Skin epidermis (tissue), 12 donors: ENCODE data around the gene FCGR3A.
"Not testable (repeated sequence)": the region's sequence is repeated elsewhere in the genome, so short reads cannot be mapped to it uniquely, and the experiment has no call there.

ENCODE experiments used
- H3K27ac ChIP-seq, 21 experiments: fragments of 200-600 bp; sonication (generic) in 11 of 21; one replicate each; pipeline ENCODE4 v1.5.0; 2020; ENCODE audit warnings: mild to moderate bottlenecking in 3 of 21, inconsistent platforms in 2 of 21, moderate library complexity in 2 of 21
- H3K4me3 ChIP-seq, 7 experiments: fragments of 200-600 bp; sonication (generic) in 2 of 7; one replicate each; pipeline ENCODE4 v1.5.0; 2020; ENCODE audit warnings: inconsistent platforms in 2 of 7, mild to moderate bottlenecking in 2 of 7, moderate library complexity in 1 of 7

Gene FCGR3A

GRCh38 chr1:161532644-161533567, 16.7 kb downstream of the FCGR3A start:
- H3K4me3 ChIP-seq: not testable (repeated sequence)
- peak overlapping the region in 16 of 21 experiments; percentile 9 to 85 (median 54) for H3K27ac ChIP-seq

- Histone ChIP-seq H3K4me3 (peak overlapping the region in 1 of 7 experiments; percentile 67), H3K27ac (peak overlapping the region in 16 of 21 experiments; percentile 9 to 85 (median 54))
These were observed 17.5 kb downstream of the FCGR3A start for GRCh38 chr1:161531986-161532643.

DNA sequence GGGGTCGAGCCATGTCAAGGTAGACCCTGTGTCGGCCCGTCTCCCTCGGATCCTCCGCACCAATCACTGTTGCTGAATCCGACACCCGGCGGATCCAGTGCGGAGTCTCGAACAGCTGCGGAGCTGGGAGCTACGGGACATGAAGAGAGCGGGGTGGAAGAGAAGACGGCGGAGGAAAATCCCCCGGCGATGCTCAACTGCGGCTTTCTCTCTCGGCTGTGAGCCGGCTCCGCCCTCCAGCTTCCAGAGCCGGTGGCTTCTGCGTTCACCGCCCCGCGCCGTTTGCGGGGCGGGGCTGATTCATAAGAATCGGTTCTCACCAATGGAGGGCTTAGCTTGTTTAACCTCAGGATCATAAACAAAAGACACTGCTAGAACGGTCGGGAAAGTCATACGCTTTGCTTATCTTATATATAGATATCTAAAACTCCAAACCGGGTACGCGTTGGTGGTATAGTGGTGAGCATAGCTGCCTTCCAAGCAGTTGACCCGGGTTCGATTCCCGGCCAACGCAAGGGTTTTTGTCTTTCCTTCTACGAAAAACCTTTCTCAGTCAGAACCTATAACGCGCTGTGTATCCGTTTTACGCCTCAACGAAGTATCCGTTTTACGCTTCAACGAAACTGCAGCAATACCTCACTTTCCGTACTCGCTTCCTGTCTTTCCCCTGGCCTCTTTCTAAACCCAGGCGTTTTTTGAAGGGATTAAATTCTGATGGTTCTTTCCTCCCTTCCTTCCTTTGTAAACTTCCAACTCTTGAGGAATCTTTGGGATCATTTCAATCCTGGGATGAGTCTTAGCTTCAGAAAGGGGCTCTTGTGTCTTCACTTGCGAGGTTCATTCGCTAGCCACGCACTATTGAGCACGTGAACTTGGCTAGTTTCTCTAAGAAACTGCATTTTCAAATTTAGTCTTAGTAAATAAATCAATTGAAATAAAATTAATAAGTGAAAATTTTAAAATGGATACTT, 18.7 kb downstream of the FCGR3A start:
- Histone ChIP-seq H3K27ac (peak overlapping the region; percentile 4 to 93 (median 81)), H3K4me3 (peak overlapping the region; percentile 49 to 67 (median 54))

DNA sequence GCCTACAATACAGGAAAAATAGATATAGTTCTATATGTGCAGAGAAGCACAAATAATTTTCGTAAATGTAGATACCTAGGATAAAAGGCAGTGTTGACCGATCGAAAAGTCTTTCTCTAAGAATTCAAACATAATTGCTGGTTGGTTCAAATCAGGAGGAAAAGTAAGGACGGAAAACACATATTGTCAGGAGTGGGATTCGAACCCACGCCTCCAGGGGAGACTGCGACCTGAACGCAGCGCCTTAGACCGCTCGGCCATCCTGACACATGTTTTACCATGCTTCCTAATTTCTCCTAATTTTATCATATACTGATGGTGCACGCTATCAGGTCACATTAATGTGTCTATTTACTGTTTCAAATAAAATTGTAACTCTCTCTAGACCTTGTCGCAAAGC, 19.5 kb downstream of the FCGR3A start:
- peak overlapping the region; percentile 49 to 67 (median 54) for H3K4me3 ChIP-seq
- H3K27ac ChIP-seq: peak overlapping the region in 17 of 21 experiments; percentile 15 to 93 (median 81)

GRCh38 chr1:161529463-161530104, 20.0 kb downstream of the FCGR3A start:
- Histone ChIP-seq H3K27ac (peak overlapping the region in 11 of 21 experiments; percentile 17 to 93 (median 81)), H3K4me3 (peak overlapping the region in 5 of 7 experiments; percentile 51 to 67 (median 60))

DNA sequence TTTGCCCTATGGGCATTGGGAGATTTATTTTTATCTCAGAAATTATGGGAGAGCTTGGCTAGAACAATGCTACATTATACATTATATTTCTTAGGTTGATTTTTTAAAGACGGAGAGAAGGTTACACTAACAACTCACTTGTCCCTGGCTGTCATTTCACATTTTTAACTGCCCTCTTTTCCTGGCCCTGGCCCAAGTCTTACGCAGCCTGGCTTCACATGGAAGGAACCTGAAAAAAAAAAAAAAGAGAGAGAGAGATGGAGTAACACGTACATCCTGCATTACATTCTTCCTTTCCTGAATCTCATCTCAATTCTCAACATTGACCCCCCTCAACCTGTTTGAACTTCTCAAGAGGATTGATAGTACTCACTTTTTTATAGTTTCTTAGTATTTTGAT, 21.1 kb downstream of the FCGR3A start:
- not testable (repeated sequence) for H3K27ac ChIP-seq, H3K4me3 ChIP-seq

- H3K4me3 ChIP-seq, H3K27ac ChIP-seq: not testable (repeated sequence)
These were observed 23.7 kb downstream of the FCGR3A start for GRCh38 chr1:161525918-161526317.

GRCh38 chr1:161525321-161525720, 24.3 kb downstream of the FCGR3A start:
- H3K4me3 ChIP-seq: peak overlapping the region in 6 of 7 experiments; percentile 51 to 80 (median 64)
- H3K27ac ChIP-seq: peak overlapping the region in 9 of 21 experiments; percentile 9 to 55 (median 43)

DNA sequence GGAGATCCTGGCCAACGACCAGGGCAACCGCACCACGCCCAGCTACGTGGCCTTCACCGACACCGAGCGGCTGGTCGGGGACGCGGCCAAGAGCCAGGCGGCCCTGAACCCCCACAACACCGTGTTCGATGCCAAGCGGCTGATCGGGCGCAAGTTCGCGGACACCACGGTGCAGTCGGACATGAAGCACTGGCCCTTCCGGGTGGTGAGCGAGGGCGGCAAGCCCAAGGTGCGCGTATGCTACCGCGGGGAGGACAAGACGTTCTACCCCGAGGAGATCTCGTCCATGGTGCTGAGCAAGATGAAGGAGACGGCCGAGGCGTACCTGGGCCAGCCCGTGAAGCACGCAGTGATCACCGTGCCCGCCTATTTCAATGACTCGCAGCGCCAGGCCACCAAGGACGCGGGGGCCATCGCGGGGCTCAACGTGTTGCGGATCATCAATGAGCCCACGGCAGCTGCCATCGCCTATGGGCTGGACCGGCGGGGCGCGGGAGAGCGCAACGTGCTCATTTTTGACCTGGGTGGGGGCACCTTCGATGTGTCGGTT, 24.8 kb downstream of the FCGR3A start:
- Histone ChIP-seq H3K27ac (peak overlapping the region in 12 of 21 experiments; percentile 38 to 89 (median 50)), H3K4me3 (peak overlapping the region; percentile 42 to 80 (median 61))

DNA sequence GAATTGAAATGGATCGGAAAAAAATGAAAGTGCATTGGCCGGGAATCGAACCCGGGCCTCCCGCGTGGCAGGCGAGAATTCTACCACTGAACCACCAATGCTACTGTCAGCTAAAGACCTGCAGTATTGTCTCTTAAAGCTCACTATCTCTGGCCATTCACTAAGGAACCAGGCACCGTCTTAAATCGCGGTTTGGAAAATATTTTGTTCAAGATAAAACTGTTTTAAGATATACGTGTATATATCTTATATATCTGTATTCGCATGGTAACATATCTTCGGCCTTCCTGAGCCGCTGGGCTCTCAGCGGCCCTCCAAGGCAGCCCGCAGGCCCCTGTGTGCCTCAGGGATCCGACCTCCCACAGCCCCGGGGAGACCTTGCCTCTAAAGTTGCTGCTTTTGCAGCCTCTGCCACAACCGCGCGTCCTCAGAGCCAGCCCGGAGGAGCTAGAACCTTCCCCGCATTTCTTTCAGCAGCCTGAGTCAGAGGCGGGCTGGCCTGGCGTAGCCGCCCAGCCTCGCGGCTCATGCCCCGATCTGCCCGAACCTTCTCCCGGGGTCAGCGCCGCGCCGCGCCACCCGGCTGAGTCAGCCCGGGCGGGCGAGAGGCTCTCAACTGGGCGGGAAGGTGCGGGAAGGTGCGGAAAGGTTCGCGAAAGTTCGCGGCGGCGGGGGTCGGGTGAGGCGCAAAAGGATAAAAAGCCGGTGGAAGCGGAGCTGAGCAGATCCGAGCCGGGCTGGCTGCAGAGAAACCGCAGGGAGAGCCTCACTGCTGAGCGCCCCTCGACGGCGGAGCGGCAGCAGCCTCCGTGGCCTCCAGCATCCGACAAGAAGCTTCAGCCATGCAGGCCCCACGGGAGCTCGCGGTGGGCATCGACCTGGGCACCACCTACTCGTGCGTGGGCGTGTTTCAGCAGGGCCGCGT, 25.5 kb downstream of the FCGR3A start, which contains the start of gene HSPA6:
Gene HSPA6 (plus strand): TSS at position 724 of the 925 bp plus-strand sequence. CDS start 119 bp downstream, at position 843.
- H3K4me3 ChIP-seq: peak within 1 kb of the TSS; percentile 42 to 80 (median 61)

GRCh38 chr1:161523041-161523816, 26.4 kb downstream of the FCGR3A start:
- Histone ChIP-seq H3K4me3 (peak overlapping the region in 5 of 7 experiments; percentile 42 to 67 (median 54)), H3K27ac (peak overlapping the region in 9 of 21 experiments; percentile 62 to 94 (median 80))

More for the DNA sequence above, 25.5 kb downstream of the FCGR3A start, which contains the start of gene HSPA6:
- H3K27ac ChIP-seq: peak within 1 kb of the TSS; percentile 8 to 95 (median 83)

DNA sequence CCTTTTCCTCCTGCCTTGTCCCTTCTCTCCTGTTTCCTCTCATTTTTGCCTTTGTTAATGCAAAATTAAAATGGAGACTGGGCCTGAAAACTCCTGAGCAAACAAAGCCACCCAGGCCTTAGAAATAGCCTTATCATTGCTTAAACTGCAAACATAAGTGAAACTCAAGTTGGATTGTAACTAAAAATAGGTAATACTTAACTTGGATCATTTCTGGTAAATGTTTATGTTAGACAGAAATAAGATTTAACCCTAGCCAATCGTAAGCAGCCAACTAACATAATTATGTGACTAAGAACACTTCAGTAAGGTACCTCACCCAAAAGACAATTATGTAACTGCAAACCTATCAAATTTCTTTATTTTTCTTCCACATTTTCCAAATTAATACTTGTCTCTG, 35.7 kb downstream of the FCGR3A start:
- H3K27ac ChIP-seq: peak overlapping the region in 4 of 21 experiments; percentile 1 to 62 (median 53)
- not testable (repeated sequence) for H3K4me3 ChIP-seq

DNA sequence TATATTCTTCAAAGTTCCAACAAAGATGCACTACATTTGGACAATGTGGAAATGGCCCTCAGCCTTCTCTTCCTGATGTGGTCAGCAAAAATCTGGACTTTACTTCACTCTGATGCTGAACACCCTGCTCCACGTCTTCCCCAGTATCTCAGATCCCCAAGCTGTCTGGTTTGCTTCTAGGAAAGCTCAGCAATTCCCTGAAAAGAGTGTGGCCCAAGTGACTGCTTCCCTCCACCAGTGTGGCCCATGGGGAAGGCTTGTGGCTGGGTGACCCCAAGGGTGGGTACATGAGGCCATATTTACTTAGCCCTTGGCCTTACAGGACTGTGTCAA, 36.2 kb downstream of the FCGR3A start:
- H3K4me3 ChIP-seq: not testable (repeated sequence)
- peak overlapping the region in 4 of 21 experiments; percentile 1 to 62 (median 53) for H3K27ac ChIP-seq

DNA sequence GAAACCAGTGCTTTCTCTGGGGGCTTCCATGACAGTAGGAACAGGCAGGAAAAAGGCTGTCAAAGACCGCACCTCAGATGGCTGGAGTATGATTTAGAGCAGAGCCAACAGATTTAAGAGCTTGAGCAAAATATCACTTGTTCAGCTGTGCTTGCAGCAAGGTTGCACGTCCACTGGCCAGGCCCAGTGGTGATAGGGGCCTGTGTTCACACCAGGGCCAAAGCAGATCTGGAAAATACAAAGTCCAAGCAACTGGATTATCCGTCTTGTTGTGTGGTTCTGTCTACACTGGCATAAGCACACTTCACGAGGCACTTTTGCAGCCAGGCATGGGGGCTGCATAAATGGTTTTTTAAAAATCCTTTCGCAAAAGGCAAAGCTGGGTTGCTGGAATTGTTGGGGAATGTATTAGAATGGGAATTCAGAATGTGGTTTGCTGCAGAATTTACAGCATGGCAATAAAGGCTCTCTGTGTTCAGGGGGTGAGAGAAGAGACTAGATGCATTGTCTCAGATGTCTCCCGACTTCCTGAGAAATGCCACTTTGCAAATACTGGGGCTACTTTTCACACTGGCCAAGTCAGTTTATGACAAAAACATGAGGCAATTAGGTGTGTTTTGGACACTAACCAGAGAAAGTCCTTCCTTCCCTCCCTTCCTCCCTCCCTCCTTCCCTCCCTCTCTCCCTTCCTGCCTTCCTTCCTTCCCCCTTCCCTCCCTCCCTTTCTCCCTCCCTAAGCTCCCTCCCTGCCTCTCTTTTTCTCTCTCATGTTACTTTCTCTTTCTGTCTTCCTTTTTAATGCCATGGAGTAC, 36.8 kb downstream of the FCGR3A start:
- peak overlapping the region in 1 of 21 experiments; percentile 16 for H3K27ac ChIP-seq
- not testable (repeated sequence) for H3K4me3 ChIP-seq

DNA sequence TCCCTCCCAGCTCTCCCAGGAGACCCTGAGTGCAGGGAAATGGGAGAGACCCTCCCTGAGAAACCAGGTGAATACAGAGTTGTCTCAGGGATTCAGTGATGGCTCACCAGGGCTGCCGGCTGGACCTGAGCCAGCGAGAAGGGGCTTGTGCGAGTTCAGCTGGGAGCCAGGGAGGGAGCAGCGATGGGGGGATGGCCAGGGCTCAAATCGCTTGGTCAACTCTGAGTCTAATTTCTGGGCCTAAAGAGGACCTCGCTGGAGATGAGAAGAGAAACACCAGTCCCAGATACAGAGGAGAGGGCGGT, 37.9 kb downstream of the FCGR3A start:
- H3K27ac ChIP-seq: no peak overlapping the region
- no peak overlapping the region for H3K4me3 ChIP-seq
